PC-9 (cell line): ENCODE data around the gene ABLIM2. TPM values are rescaled to one million over a fixed set of nuclear protein-coding genes. Genes with fewer than 3 reads are reported as not detected.

Source experiments
- BruUV-seq: library from RNA; stranded (reverse); fragments of 400-500 nt; replicated peaks from 2 replicates; lab custom pipeline; 2021; lab: Mats Ljungman, UMichigan
- CTCF ChIA-PET: fragments of 300-600 bp; sonication (Branson Sonifier 250); formaldehyde crosslinking; loops from one replicate; lab custom pipeline; 2022; ENCODE audit warnings: antibody characterized with exemption; lab: Charles Lee
- POLR2A ChIA-PET: fragments of 300-600 bp; sonication (Branson Sonifier 250); formaldehyde crosslinking; loops from one replicate; lab custom pipeline; 2022; ENCODE audit warnings: antibody characterized with exemption; ENCODE audit not compliant: unreplicated experiment; lab: Charles Lee
- DNase-seq, 2 experiments: peaks; one replicate each; pipeline versions ENCODE4 v3.0.0 to v3.0.0-alpha.2; 2015 to 2022; ENCODE audit warnings: mixed read lengths in 1 of 2
- H2AFZ ChIP-seq: fragments of 200-600 bp; sonication (generic); 2 replicates; pipeline ENCODE4 v1.8.1; 2017; ENCODE audit warnings: antibody characterized with exemption
- H3F3A ChIP-seq: fragments of 200-600 bp; sonication (generic); 2 replicates; pipeline ENCODE4 v1.8.1; 2017; ENCODE audit warnings: antibody characterized with exemption, mild to moderate bottlenecking, low read depth; ENCODE audit not compliant: insufficient read depth
- H3K27ac ChIP-seq: fragments of 200-600 bp; sonication (generic); 2 replicates; pipeline ENCODE4 v1.6.1; 2016; ENCODE audit warnings: mixed run types
- H3K27me3 ChIP-seq: fragments of 200-600 bp; sonication (generic); 2 replicates; pipeline ENCODE4 v1.6.1; 2016; ENCODE audit warnings: low read depth, mixed run types; ENCODE audit not compliant: insufficient read depth
- H3K36me3 ChIP-seq: fragments of 200-600 bp; sonication (generic); 2 replicates; pipeline ENCODE4 v1.6.1; 2016; ENCODE audit warnings: low read depth, mixed run types
- H3K4me1 ChIP-seq: fragments of 200-600 bp; sonication (generic); replicated peaks from 2 replicates; pipeline ENCODE4 v1.6.1; 2016; ENCODE audit warnings: mixed run types; ENCODE audit not compliant: insufficient read depth
- H3K4me2 ChIP-seq: fragments of 200-600 bp; sonication (generic); 2 replicates; pipeline ENCODE4 v1.6.1; 2017; ENCODE audit warnings: mixed run types
- H3K4me3 ChIP-seq: fragments of 200-600 bp; sonication (generic); 2 replicates; pipeline ENCODE4 v1.6.1; 2016; ENCODE audit warnings: mixed run types
- H3K79me2 ChIP-seq: fragments of 200-600 bp; sonication (generic); 2 replicates; pipeline ENCODE4 v1.6.1; 2017; ENCODE audit warnings: low read depth, mixed run types
- H3K9me2 ChIP-seq: fragments of 200-600 bp; sonication (generic); 2 replicates; pipeline ENCODE4 v1.8.1; 2017; ENCODE audit warnings: mild to moderate bottlenecking; ENCODE audit not compliant: insufficient read depth
- H3K9me3 ChIP-seq: fragments of 200-600 bp; sonication (generic); 2 replicates; pipeline ENCODE4 v1.8.1; 2016; ENCODE audit warnings: low read depth; ENCODE audit not compliant: insufficient read depth
- H4K20me1 ChIP-seq: fragments of 200-600 bp; sonication (generic); 2 replicates; pipeline ENCODE4 v1.8.1; 2017; ENCODE audit not compliant: insufficient read depth
- EZH2 ChIP-seq: fragments of 200-600 bp; sonication (generic); IDR thresholded peaks from 2 replicates; pipeline ENCODE4 v1.8.0; 2017; ENCODE audit warnings: antibody characterized with exemption, low read depth
- intact Hi-C: fragments of 100-400 bp; cut with micrococcal nuclease; formaldehyde crosslinking; loops from one replicate; pipeline ENCODE4 v1.10.0; 2022; ENCODE audit not compliant: unreplicated experiment
- total RNA-seq: library from RNA; stranded (reverse); gene quantifications from 2 replicates; pipeline ENCODE4 v1.2.3, GENCODE V29; 2021
- TF ChIP-seq, protein P1 (sequence below): fragments of 200-600 bp; sonication (generic); conservative IDR thresholded peaks from 2 replicates; pipeline ENCODE4 v1.6.1; 2017; ENCODE audit warnings: mixed run types, antibody characterized with exemption, mild to moderate bottlenecking, moderate library complexity

ABLIM2 gene
- total RNA-seq, 1 experiment from 2014 or later: 1.6 TPM

DNA sequence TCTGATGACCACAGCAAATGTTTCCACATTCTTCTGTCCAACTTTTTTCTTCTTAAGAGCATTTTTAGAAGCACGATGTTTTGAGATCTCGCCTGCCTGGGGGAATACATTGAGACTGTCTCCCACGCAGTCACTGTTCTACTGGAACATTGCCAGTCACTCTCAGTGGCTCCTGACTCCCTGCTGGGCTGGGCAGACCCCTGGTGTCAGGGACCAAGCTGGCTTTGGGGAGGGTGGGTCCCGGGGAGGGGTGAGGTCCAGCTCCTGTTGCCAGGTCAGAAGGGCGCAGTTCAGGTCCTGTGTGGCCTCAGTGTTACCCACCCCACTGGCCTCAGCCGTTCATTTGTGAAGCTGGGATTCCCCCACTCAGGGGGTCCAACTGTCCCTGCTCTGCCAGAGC, 18.9 kb upstream of the ABLIM2 start:
- Histone ChIP-seq H3K9me2 (no peaks in the 10 kb centered on the region), H3K4me2 (no peak overlapping the region), H3F3A (peaks cover 25% of the 10 kb centered on the region; the same call in 1 of the 2 replicates), H2AFZ (no peak overlapping the region), H3K27me3 (no peaks in the 10 kb centered on the region), H3K4me1 (peaks cover 29% of the 10 kb centered on the region), H3K79me2 (no peaks in the 10 kb centered on the region), H3K27ac (no peak overlapping the region), H3K9me3 (no peaks in the 10 kb centered on the region), H3K4me3 (no peak overlapping the region), H3K36me3 (no peaks in the 10 kb centered on the region), H4K20me1 (no peaks in the 10 kb centered on the region)
- POLR2A ChIA-PET: no interaction called here
- intact Hi-C loops: loop anchor here (1.0 to 2.0 kb wide), 2 partner anchors 65 to 226 kb away; no protein-coding TSS in a partner anchor
- no TSS peak for BruUV-seq
- CTCF ChIA-PET: interaction anchor here (1.1 to 2.0 kb wide), 7 partner anchors 17 to 225 kb away, joined by 4 to 12 read pairs (median 7); no protein-coding TSS in a partner anchor
- TF ChIP-seq, protein P1, sequence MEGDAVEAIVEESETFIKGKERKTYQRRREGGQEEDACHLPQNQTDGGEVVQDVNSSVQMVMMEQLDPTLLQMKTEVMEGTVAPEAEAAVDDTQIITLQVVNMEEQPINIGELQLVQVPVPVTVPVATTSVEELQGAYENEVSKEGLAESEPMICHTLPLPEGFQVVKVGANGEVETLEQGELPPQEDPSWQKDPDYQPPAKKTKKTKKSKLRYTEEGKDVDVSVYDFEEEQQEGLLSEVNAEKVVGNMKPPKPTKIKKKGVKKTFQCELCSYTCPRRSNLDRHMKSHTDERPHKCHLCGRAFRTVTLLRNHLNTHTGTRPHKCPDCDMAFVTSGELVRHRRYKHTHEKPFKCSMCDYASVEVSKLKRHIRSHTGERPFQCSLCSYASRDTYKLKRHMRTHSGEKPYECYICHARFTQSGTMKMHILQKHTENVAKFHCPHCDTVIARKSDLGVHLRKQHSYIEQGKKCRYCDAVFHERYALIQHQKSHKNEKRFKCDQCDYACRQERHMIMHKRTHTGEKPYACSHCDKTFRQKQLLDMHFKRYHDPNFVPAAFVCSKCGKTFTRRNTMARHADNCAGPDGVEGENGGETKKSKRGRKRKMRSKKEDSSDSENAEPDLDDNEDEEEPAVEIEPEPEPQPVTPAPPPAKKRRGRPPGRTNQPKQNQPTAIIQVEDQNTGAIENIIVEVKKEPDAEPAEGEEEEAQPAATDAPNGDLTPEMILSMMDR: no peak
- no peak for TF ChIP-seq EZH2
- no peak for DNase-seq

GRCh38 chr4:8176547-8177399, 18.2 kb upstream of the ABLIM2 start:
- TF ChIP-seq, protein P1: peak; percentile 75
- no peak for TF ChIP-seq EZH2
- H2AFZ ChIP-seq: no peak overlapping the region

DNA sequence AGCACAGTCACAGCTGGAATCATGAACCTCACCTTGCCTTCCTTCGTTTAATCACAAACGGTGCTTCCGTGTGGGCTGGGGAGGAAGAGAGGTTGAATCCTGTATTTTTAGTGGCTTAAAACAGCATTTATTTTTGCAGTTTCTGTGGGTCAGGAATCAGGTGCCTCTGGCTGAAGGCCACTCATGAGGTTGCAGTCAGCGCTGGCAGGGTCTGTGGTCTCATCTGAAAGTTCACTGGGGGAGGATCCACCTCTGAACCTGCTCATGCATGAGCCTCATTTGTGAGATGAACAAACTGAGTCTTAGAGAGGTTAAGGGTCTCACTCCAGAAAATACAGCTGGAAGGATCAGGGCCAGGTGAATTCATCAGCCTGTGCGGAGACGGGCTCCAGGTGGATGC, 17.1 kb upstream of the ABLIM2 start:
- intact Hi-C loops: loop anchor here (1.0 to 2.0 kb wide), 2 partner anchors 67 to 92 kb away; no protein-coding TSS in a partner anchor
- Histone ChIP-seq H3K79me2 (no peaks in the 10 kb centered on the region), H3K9me3 (no peaks in the 10 kb centered on the region), H3K4me3 (no peak overlapping the region), H3K36me3 (no peaks in the 10 kb centered on the region), H3K9me2 (no peaks in the 10 kb centered on the region), H2AFZ (no peak overlapping the region), H3K4me1 (peaks cover 12% of the 10 kb centered on the region), H3K27me3 (no peaks in the 10 kb centered on the region), H3K27ac (no peak overlapping the region), H3F3A (peaks cover 11% of the 10 kb centered on the region; the same call in 1 of the 2 replicates), H3K4me2 (no peak overlapping the region), H4K20me1 (no peaks in the 10 kb centered on the region)
- ChIA-PET CTCF (interaction anchor here (0.9 to 2.0 kb wide), 3 partner anchors 53 to 227 kb away, joined by 4 to 12 read pairs (median 4); no protein-coding TSS in a partner anchor), POLR2A (no interaction called here)
- no peak for TF ChIP-seq EZH2
- TF ChIP-seq, protein P1: no peak
- no TSS peak for BruUV-seq
- no peak for DNase-seq

More at GRCh38 chr4:8176547-8177399, 18.2 kb upstream of the ABLIM2 start:
- no peaks in the 10 kb centered on the region for H3K27me3 ChIP-seq
- H3K36me3 ChIP-seq: no peaks in the 10 kb centered on the region
- no peaks in the 10 kb centered on the region for H3K9me2 ChIP-seq
- H3F3A ChIP-seq: peaks cover 20% of the 10 kb centered on the region; the same call in 1 of the 2 replicates
- no peak overlapping the region for H3K27ac ChIP-seq
- peak in 1 of 2 experiments; percentile 48 for DNase-seq
- ChIA-PET POLR2A (interaction anchor here (0.6 kb wide), 2 partner anchors 9 to 185 kb away, joined by 4 read pairs; no protein-coding TSS in a partner anchor), CTCF (interaction anchor here (0.6 to 2.0 kb wide), 13 partner anchors 10 to 291 kb away, joined by 3 to 12 read pairs (median 4); no protein-coding TSS in a partner anchor)
- no peak overlapping the region for H3K4me3 ChIP-seq
- H3K79me2 ChIP-seq: no peaks in the 10 kb centered on the region
- BruUV-seq: no TSS peak
- H4K20me1 ChIP-seq: no peaks in the 10 kb centered on the region
- H3K9me3 ChIP-seq: no peaks in the 10 kb centered on the region
- H3K4me1 ChIP-seq: peaks cover 21% of the 10 kb centered on the region
- H3K4me2 ChIP-seq: no peak overlapping the region
- intact Hi-C loops: loop anchor here (1.0 to 2.0 kb wide), 3 partner anchors 66 to 227 kb away; no protein-coding TSS in a partner anchor
